Activated T-helper 2 cell treated with anti-CD3 and anti-CD28 coated beads, Interferon-gamma antibody, Interleukin-2, Interleukin-4, amounts not matched to agents 10 μg/mL and 5 μg/mL and 100 μg/mL, durations not matched to agents 14 hours and 24 hours and 36 hours (primary cell): ENCODE data around the gene COL9A3. TPM values are rescaled to one million over a fixed set of nuclear protein-coding genes. Genes with fewer than 3 reads are reported as not detected.

ENCODE experiments used
- DNase-seq: peaks from one replicate; pipeline ENCODE4 v3.0.0; 2021; ENCODE audit warnings: low spot score
- H3K27ac Mint-ChIP-seq: one replicate; pipeline ENCODE4 v1.8.0; 2021; ENCODE audit warnings: mixed read lengths
- H3K27me3 Mint-ChIP-seq: one replicate; pipeline ENCODE4 v1.8.0; 2021; ENCODE audit warnings: low read depth, mixed read lengths
- H3K36me3 Mint-ChIP-seq: one replicate; pipeline ENCODE4 v1.8.0; 2021; ENCODE audit warnings: low read depth, mixed read lengths
- H3K4me1 Mint-ChIP-seq: one replicate; pipeline ENCODE4 v1.8.0; 2021; ENCODE audit warnings: low read depth, mixed read lengths
- H3K4me3 Mint-ChIP-seq: one replicate; pipeline ENCODE4 v1.8.0; 2021; ENCODE audit warnings: low read depth, mild to moderate bottlenecking, moderate library complexity, mixed read lengths
- H3K9me3 Mint-ChIP-seq: one replicate; pipeline ENCODE4 v1.8.0; 2021; ENCODE audit warnings: mixed read lengths
- intact Hi-C: fragments of 100-400 bp; cut with micrococcal nuclease; formaldehyde crosslinking; loops from one replicate; pipeline ENCODE4 v1.15.1; 2023
- total RNA-seq: library from RNA; stranded (reverse); gene quantifications from 2 replicates; pipeline ENCODE4 v1.2.3, GENCODE V29; 2022

The COL9A3 gene
- total RNA-seq, 1 donor from 2014 or later, result 0.27 TPM

DNA sequence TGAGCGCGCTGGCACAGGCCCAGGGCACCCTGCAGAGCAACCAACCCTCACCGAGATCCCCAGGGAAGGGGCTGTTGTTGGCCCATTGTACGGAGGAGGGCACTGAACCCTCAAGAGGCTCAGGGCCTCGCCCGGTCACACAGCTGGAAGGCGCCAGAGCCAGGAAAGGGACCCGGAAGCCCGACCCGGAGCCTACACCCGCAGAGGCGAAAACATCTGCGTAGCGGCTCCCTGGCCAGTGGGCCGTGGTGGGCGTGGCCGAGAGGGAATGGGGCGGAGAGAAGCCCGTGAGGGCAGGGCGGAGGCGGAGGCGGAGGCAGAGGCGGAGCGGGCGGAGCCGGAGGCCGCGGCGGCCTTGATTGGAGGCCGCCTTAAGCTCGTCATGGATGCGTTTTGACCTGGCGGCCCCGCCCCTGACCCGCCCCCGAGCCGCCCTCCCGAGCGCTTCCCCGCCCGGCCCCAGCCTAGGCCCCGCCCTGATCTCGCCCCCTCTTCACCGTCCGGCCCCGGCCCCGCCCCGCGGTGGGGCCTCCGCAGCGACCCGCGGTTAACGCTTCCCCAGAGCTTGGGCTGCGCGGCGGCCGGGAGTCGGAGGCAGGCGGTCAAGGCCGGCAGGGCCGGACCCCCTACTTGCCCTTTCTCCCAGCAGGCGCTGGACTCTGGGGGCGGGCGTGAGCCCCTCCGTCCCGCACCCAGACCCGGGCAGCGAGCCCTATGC is 22.7 kb upstream of the COL9A3 start:
- DNase-seq, result peak; percentile 97
- intact Hi-C loops, result loop anchor here (1.0 to 5.0 kb wide), 6 partner anchors 10 to 492 kb away; partner anchors contain the start of genes ADRM1, CABLES2, OGFR and SLCO4A1
- H3K9me3 Mint-ChIP-seq, result no peaks in the 10 kb centered on the region
- H3K27me3 Mint-ChIP-seq, result no peaks in the 10 kb centered on the region
- H3K4me1 Mint-ChIP-seq, result peaks cover 28% of the 10 kb centered on the region
- peak overlapping the region; percentile 94 for H3K27ac Mint-ChIP-seq
- peak overlapping the region; percentile 82 for H3K4me3 Mint-ChIP-seq
- H3K36me3 Mint-ChIP-seq, result peaks cover 18% of the 10 kb centered on the region

- Mint-ChIP-seq H3K4me1 (peaks cover 28% of the 10 kb centered on the region), H3K4me3 (peak overlapping the region; percentile 82), H3K36me3 (peaks cover 28% of the 10 kb centered on the region), H3K27ac (peak overlapping the region; percentile 94), H3K27me3 (no peaks in the 10 kb centered on the region), H3K9me3 (no peaks in the 10 kb centered on the region)
- DNase-seq, result peak; percentile 64
- intact Hi-C loops, result loop anchor here (2.0 to 5.0 kb wide), 3 partner anchors 18 to 152 kb away; partner anchors contain the start of genes GID8 and SLCO4A1
Observed at GRCh38 chr20:62795023-62795761, 21.7 kb upstream of the COL9A3 start.

DNA sequence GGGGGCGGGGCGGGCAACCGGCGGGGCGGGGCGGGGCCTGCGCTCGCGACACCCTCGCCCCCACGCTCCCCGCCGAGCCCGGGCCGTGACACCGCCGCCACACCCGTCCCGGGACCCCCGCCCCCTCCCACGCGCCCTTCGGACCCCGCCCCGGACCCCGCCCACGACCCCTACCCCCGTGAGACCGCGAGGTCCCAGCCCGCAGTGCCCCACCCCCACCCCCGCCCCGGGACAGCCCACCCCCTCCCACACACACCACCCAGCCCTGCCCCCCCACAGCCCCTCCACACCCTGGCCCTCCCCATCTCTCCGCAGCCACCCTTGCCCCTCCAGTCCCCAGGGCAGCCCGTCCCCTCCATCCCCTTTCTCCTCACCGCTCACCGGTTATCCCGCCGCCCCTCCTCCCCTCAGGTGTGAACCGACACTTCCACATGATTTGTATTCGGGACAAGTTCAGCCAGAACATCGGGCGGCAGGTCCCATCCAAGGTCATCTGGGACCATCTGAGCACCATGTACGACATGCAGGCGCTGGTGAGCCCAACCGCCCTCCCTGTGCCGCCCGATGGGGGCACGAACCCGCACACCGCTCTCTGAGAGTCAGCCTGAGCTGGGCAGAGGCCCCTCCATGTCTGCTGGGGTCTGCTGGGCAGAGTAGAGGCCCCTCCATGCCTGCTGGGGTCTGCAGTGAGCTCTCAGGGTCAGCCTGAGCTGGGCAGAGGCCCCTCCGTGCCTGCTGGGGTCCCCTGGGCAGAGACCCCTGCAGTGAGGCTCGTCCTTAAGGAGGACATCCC is 20.0 kb upstream of the COL9A3 start:
- intact Hi-C loops, result loop anchor here (5.0 kb wide), 1 partner anchor 140 kb away; the partner anchor contains the start of gene GID8
- no peak for DNase-seq
- H3K27me3 Mint-ChIP-seq, result no peaks in the 10 kb centered on the region
- no peaks in the 10 kb centered on the region for H3K9me3 Mint-ChIP-seq
- peak overlapping the region; percentile 77 for H3K27ac Mint-ChIP-seq
- H3K36me3 Mint-ChIP-seq, result peaks cover 33% of the 10 kb centered on the region
- peaks cover 19% of the 10 kb centered on the region for H3K4me1 Mint-ChIP-seq
- peak overlapping the region; percentile 83 for H3K4me3 Mint-ChIP-seq

DNA sequence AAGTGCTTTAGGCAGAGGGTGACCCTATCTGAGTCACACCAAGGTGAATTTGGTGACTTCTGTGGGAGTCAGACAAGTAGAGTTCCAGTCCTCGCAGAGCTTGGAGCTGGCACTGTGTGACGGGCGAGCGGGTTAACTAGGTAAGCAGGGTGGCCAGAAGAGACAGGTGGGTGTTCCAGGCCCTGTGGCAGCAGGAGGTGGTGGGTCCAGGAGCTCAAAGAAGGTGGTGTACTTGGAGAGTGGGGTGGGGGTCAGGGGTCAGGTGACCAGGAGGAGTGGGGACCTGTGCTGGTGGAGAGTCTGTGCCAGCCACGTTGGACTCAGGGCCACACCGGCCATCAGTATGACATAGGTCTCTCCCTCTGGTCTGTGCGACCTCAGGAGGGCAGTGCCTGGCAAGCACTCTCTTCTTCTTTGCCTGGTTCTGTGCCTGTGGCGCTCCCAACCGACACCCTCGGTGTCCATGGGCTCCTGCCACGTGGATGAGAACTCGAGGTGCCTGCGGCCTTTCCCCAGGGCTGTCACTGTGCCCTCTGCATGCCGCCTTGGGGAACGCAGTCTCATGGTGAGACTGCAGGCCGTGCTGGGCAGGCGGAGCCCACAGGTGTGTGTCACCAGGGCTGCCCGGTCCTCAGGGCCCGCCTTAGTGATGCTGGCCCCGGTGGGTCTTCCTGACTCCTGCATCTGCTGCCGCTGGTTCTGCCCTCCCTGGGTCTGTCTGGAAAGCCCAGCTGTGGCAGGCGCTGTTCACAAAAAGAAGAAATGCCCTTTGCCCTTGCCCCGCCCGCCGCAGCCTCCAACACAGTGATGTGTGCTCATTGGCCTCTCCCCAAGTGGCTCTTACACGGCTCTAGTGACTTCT is 18.9 kb upstream of the COL9A3 start:
- H3K27me3 Mint-ChIP-seq, result no peaks in the 10 kb centered on the region
- peaks cover 17% of the 10 kb centered on the region for H3K4me1 Mint-ChIP-seq
- H3K27ac Mint-ChIP-seq, result peak overlapping the region; percentile 60
- intact Hi-C loops, result loop anchor here (5.0 kb wide), 1 partner anchor 139 kb away; the partner anchor contains the start of gene GID8
- H3K9me3 Mint-ChIP-seq, result no peaks in the 10 kb centered on the region
- peaks cover 33% of the 10 kb centered on the region for H3K36me3 Mint-ChIP-seq
- no peak for DNase-seq
- H3K4me3 Mint-ChIP-seq, result peak overlapping the region; percentile 83

DNA sequence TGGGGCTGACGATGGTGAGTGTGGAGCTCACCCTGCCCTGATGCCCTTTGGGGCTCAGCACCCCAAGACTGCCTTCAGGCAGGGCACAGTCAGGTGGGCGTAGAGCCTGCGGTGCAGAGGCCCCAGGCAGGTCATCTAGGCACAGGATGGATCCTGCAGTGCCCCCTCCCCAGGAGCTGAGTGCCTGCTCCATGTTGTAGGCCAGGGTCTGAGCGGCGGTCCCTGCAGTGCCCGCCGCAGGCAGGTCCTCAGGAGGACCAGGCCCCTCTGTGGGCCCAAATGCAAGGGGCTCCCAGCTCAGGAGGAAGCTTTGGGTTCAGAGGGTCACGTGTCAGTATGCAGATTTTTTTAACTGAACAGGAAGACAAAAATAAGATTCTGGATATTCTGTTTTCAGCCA is 17.8 kb upstream of the COL9A3 start:
- H3K4me1 Mint-ChIP-seq, result peaks cover 15% of the 10 kb centered on the region
- H3K4me3 Mint-ChIP-seq, result no peak overlapping the region
- no peaks in the 10 kb centered on the region for H3K27me3 Mint-ChIP-seq
- H3K9me3 Mint-ChIP-seq, result no peaks in the 10 kb centered on the region
- no peak overlapping the region for H3K27ac Mint-ChIP-seq
- no peak for DNase-seq
- intact Hi-C loops, result loop anchor here (5.0 kb wide), 1 partner anchor 138 kb away; the partner anchor contains the start of gene GID8
- peaks cover 33% of the 10 kb centered on the region for H3K36me3 Mint-ChIP-seq

DNA sequence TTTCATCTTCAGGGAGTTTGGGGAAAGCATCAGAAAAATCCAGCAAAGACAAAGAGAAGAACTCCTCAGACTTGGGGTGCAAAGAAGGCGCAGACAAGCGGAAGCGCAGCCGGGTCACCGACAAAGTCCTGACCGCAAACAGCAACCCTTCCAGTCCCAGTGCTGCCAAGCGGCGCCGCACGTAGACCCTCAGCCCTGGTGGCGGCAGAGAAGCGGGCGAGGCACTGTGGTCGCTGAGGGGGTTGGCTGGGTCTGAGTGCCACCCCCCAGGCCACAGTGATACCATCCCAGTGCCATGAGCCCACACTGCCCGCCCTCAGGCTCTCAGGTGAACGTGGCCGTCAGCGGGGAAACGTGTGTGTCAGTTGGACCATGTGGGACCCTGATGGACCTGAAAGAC is 17.4 kb upstream of the COL9A3 start:
- peaks cover 33% of the 10 kb centered on the region for H3K36me3 Mint-ChIP-seq
- H3K4me1 Mint-ChIP-seq, result peaks cover 18% of the 10 kb centered on the region
- H3K9me3 Mint-ChIP-seq, result no peaks in the 10 kb centered on the region
- H3K4me3 Mint-ChIP-seq, result no peak overlapping the region
- no peak overlapping the region for H3K27ac Mint-ChIP-seq
- intact Hi-C loops, result loop anchor here (5.0 kb wide), 1 partner anchor 138 kb away; the partner anchor contains the start of gene GID8
- no peak for DNase-seq
- H3K27me3 Mint-ChIP-seq, result no peaks in the 10 kb centered on the region

GRCh38 chr20:62799873-62800272 is 17.0 kb upstream of the COL9A3 start:
- H3K27me3 Mint-ChIP-seq, result no peaks in the 10 kb centered on the region
- peaks cover 33% of the 10 kb centered on the region for H3K36me3 Mint-ChIP-seq
- H3K27ac Mint-ChIP-seq, result no peak overlapping the region
- no peak overlapping the region for H3K4me3 Mint-ChIP-seq
- H3K4me1 Mint-ChIP-seq, result peaks cover 16% of the 10 kb centered on the region
- no peaks in the 10 kb centered on the region for H3K9me3 Mint-ChIP-seq
- DNase-seq, result no peak
- intact Hi-C loops, result loop anchor here (5.0 kb wide), 1 partner anchor 137 kb away; the partner anchor contains the start of gene GID8

DNA sequence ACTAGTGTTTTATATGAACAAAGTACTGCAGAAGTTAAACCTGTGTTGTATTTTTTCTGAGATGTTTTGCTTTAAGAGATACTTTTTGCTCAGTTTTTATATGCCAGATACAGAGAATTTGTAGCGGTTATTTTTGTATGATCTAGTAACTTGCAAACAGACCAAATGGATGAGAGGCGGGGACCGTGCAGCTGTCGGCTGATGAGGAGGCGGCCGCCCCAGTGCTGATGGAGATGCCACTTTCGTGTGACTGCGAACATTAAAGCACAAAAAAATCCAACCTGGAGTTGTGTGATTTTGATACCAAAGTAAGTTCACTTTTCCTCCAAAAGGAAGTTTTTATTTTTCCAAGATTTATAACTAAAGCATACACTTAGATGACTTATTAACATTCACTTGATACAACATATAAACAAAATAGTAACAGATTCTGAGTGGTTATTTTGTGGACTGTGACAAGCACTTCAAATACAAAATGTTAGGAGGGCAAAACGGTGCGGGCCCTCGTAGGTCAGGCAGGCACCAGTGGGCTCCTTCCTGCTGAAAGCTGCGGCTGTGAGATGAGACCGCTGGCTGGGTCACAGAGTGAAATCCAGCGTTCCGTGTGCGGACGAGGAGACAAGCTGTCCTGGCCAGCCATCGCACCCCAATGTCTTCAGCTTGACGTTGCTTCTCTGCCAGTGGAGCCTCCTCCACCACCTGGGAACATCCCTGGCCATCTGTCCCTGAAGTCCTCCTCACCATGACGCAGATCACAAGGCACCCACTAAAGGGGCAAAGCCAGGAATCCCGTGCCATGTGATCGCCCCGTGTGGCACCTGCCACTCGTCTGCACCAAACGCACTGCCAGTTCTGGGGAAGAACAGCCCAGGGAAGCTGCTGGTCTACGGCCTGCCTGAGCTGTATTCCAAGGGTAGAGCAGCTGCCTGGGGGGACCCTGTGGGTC is 16.3 kb upstream of the COL9A3 start:
- no peaks in the 10 kb centered on the region for H3K27me3 Mint-ChIP-seq
- peaks cover 16% of the 10 kb centered on the region for H3K4me1 Mint-ChIP-seq
- peaks cover 33% of the 10 kb centered on the region for H3K36me3 Mint-ChIP-seq
- H3K9me3 Mint-ChIP-seq, result no peaks in the 10 kb centered on the region
- intact Hi-C loops, result no loop called here
- no peak overlapping the region for H3K27ac Mint-ChIP-seq
- no peak for DNase-seq
- H3K4me3 Mint-ChIP-seq, result no peak overlapping the region

DNA sequence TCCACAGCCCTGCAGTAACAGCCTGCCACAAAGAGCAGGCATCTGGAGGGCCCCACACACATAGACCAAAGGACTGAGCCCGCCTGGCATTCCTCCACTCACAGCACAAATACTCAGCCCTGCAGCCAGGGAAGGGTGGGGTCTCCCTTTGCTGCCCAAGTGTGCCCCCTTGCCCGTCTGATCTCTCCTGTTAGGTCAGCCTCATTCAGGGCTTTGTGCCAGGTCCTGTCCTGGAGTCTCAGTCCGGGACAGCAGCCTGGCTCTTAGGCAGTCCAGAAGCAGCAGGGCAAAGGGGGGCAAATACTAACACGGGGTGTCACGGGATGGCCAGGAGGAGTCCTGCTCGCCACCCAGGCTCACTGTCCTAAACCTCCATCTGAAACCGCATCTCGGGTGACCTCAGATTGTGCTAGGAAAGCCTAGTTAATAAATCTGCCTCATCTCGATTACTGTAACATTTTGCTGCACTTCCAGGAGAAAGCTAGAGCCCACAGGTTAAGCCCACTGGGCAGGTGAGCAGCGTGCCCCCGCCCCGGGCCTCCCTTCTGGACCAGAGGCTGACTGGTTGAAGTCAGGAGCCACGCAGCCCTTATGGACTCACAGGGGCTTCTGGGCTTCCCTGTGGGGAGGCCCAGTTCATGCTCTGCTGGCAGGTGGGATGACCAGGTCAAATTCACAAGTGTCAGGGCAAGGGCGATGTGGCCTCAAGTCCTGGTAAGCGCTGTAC is 15.4 kb upstream of the COL9A3 start:
- no peaks in the 10 kb centered on the region for H3K9me3 Mint-ChIP-seq
- H3K27me3 Mint-ChIP-seq, result no peaks in the 10 kb centered on the region
- no peak overlapping the region for H3K27ac Mint-ChIP-seq
- DNase-seq, result no peak
- H3K36me3 Mint-ChIP-seq, result peaks cover 39% of the 10 kb centered on the region
- peaks cover 18% of the 10 kb centered on the region for H3K4me1 Mint-ChIP-seq
- intact Hi-C loops, result no loop called here
- no peak overlapping the region for H3K4me3 Mint-ChIP-seq

- intact Hi-C loops, result no loop called here
- DNase-seq, result no peak
- H3K4me1 Mint-ChIP-seq, result peaks cover 21% of the 10 kb centered on the region
- no peak overlapping the region for H3K27ac Mint-ChIP-seq
- no peak overlapping the region for H3K4me3 Mint-ChIP-seq
- H3K27me3 Mint-ChIP-seq, result no peaks in the 10 kb centered on the region
- H3K9me3 Mint-ChIP-seq, result no peaks in the 10 kb centered on the region
- H3K36me3 Mint-ChIP-seq, result peaks cover 44% of the 10 kb centered on the region
Observed at GRCh38 chr20:62802026-62802712, 14.7 kb upstream of the COL9A3 start.
